Lung (tissue), 12 donors: ENCODE measurements around the gene TICAM1. TPM values are rescaled to one million over a fixed set of nuclear protein-coding genes. Genes with fewer than 3 reads are reported as not detected.
"Not testable (repeated sequence)": the region's sequence is repeated elsewhere in the genome, so short reads cannot be mapped to it uniquely, and the experiment has no call there.

Source experiments
- ATAC-seq: fragments of 200-7000 bp; cut with Tn5 transposase; one replicate; pipeline ENCODE4 v1.9.1; 2020; ENCODE audit warnings: moderate number of reproducible peaks; ENCODE audit not compliant: insufficient read depth, low FRiP score
- DNase-seq, 3 donors: peaks; one replicate each; pipeline ENCODE4 v3.0.0-alpha.2; 2013 to 2017
- H3K27ac ChIP-seq, 2 donors: one replicate each; pipeline ENCODE4 v1.5.1; 2013; ENCODE audit warnings: mild to moderate bottlenecking in 2 of 2, moderate library complexity in 2 of 2, control low read depth in 1 of 2, inconsistent platforms in 1 of 2, low read depth in 1 of 2, low read length in 1 of 2
- H3K27me3 ChIP-seq, 3 donors: one replicate each; pipeline ENCODE4 v1.5.1; 2013; ENCODE audit warnings: low read length in 2 of 3; ENCODE audit not compliant: control insufficient read depth in 3 of 3, insufficient read depth in 3 of 3
- H3K36me3 ChIP-seq, 4 donors: one replicate each; pipeline ENCODE4 v1.5.1; 2013; ENCODE audit warnings: low read length in 4 of 4, mild to moderate bottlenecking in 1 of 4, moderate library complexity in 1 of 4; ENCODE audit not compliant: control insufficient read depth in 4 of 4, insufficient read depth in 4 of 4
- H3K4me1 ChIP-seq, 5 donors: one replicate each; pipeline ENCODE4 v1.5.1; 2013; ENCODE audit warnings: low read length in 5 of 5, mild to moderate bottlenecking in 2 of 5, moderate library complexity in 1 of 5; ENCODE audit not compliant: control insufficient read depth in 5 of 5, insufficient read depth in 5 of 5
- H3K4me3 ChIP-seq: one replicate; pipeline ENCODE4 v1.5.1; 2013; ENCODE audit warnings: mild to moderate bottlenecking, control low read depth, moderate library complexity
- H3K9ac ChIP-seq, 2 donors: one replicate each; pipeline ENCODE4 v1.5.1; 2013; ENCODE audit warnings: low read length in 2 of 2, control low read depth in 1 of 2; ENCODE audit not compliant: insufficient read depth in 1 of 2
- H3K9me3 ChIP-seq, 4 donors: one replicate each; pipeline ENCODE4 v1.5.1; 2013; ENCODE audit warnings: low read length in 3 of 4, mild to moderate bottlenecking in 1 of 4, moderate library complexity in 1 of 4; ENCODE audit not compliant: control insufficient read depth in 4 of 4, insufficient read depth in 3 of 4
- WGBS, 2 donors: extraction: QIAGEN DNeasy Blood & Tissue Kit; methylation state at CpG; one replicate each; pipeline ENCODE4 v1.1.7; 2013; 5-methylcytosine and 5-hydroxymethylcytosine counted together
- polyA plus RNA-seq, 2 donors: library from polyadenylated mRNA; stranded (reverse); fragments of 200-250 nt; gene quantifications; one replicate each; pipeline ENCODE4 v1.2.1, GENCODE V29; 2013
- total RNA-seq, 2 donors: library from RNA; depleted of rRNA in 1 of 2; stranded (reverse); fragments of >200 nt in 1 of 2; gene quantifications; one replicate each; pipeline ENCODE4 v1.2.1, GENCODE V29; 2014 to 2021
- TF ChIP-seq, protein P1 (sequence below): IDR thresholded peaks from 2 replicates; pipeline ENCODE4 v1.5.1; 2012; ENCODE audit warnings: mild to moderate bottlenecking; ENCODE audit errors: control extremely low read depth, extremely low read depth
- donor health status: control.
- donor health status: control.
- donor health status: Bipolar disorder and iron deficiency.
- donor health status: healthy.
- donor health status: DM: yes; HTN: yes; CAD: no.

TICAM1 gene
- total and polyA plus RNA-seq, 4 donors, result 4.5 to 19.7 (median 13.6) TPM

DNA sequence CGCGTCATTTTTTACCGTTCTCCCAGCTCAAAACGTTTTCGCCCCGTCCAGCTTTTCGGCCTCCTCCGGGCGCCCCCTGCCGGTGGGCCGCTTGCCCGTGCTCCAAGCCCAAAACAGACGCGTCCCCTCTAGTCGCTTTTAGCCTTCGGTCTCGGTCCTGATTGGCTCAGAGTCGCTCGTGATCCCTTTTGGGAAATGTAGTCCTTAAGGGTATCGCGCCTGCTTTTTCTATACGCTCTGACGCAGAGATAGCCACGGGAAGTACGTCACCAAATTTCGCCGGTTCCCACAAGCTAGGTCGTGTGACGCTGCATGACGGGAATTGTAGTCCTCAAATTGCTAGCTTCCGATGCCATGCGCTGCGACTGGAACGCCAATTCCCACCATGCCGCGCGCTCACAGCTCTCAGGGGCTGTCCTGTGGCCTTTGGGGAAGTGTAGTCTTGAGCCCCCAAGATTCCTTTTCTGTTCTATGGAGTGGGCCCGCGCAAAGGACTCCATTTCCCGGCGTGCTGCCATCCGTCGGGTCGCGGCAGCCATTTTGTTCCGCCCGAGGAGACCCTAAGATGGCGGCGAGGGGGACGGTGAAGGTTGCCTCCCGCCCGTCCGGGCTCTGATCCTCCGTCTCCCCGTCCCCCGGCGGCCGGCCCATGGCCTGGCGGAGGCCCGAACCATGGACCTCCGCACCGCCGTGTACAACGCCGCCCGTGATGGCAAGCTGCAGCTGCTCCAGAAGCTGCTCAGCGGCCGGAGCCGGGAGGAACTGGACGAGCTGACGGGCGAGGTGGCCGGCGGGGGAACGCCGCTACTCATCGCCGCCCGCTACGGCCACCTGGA, 40.1 kb downstream of the TICAM1 start, which contains the start of gene FEM1A:
TSS of gene FEM1A (plus strand) at position 552 of the 836 bp plus-strand sequence. CDS start at position 673, 121 bp downstream.
- peak within 1 kb of the TSS; percentile 34 to 52 for H3K9ac ChIP-seq
- peaks cover 0 to 22% (median 11%) of the 10 kb centered on the region in 5 donors for H3K4me1 ChIP-seq
- DNase-seq (peak; percentile 100), ATAC-seq (peak; percentile 99)
- H3K4me3 ChIP-seq, result peak within 1 kb of the TSS; percentile 66
- H3K27ac ChIP-seq, result peak within 1 kb of the TSS; percentile 94 to 95
- WGBS, 2 donors, result 0 to 1% methylated on average over 78 to 80 of the region's 80 CpGs
- no peaks in the 10 kb centered on the region for H3K27me3 ChIP-seq
- TF ChIP-seq, protein P1, sequence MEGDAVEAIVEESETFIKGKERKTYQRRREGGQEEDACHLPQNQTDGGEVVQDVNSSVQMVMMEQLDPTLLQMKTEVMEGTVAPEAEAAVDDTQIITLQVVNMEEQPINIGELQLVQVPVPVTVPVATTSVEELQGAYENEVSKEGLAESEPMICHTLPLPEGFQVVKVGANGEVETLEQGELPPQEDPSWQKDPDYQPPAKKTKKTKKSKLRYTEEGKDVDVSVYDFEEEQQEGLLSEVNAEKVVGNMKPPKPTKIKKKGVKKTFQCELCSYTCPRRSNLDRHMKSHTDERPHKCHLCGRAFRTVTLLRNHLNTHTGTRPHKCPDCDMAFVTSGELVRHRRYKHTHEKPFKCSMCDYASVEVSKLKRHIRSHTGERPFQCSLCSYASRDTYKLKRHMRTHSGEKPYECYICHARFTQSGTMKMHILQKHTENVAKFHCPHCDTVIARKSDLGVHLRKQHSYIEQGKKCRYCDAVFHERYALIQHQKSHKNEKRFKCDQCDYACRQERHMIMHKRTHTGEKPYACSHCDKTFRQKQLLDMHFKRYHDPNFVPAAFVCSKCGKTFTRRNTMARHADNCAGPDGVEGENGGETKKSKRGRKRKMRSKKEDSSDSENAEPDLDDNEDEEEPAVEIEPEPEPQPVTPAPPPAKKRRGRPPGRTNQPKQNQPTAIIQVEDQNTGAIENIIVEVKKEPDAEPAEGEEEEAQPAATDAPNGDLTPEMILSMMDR, result peak; percentile 98
- no peaks in the 10 kb centered on the region for H3K9me3 ChIP-seq
- H3K36me3 ChIP-seq, result peaks cover 0 to 18% (median 13%) of the 10 kb centered on the region in 4 donors

DNA sequence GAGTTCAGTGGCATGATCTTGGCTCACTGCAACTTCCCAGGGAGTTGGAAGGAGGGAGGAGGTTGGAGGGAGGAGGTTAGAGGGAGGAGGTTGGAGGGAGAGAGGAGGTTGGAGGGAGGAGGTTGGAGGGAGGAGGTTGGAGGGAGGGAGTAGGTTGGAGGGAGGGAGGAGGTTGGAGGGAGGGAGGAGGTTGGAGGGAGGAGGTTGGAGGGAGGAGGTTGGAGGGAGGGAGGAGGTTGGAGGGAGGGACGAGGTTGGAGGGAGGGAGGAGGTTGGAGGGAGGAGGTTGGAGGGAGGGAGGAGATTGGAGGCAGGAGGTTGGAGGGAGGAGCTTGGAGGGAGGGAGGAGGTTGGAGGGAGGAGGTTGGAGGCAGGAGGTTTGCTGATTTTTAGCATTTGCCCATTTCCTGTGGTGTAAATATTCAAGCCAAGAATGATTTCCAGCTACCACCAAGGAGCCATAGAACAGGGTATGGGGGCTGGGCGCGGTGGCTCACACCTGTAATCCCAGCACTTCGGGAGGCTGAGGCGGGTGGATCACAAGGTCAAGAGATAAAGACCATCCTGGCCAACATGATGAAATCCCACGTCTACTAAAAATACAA, 45.0 kb downstream of the TICAM1 start:
- not testable (repeated sequence) for H3K4me3 ChIP-seq, H3K36me3 ChIP-seq, DNase-seq, H3K9ac ChIP-seq, H3K4me1 ChIP-seq, ATAC-seq, H3K9me3 ChIP-seq, H3K27me3 ChIP-seq, H3K27ac ChIP-seq
- whole genome bisulfite sequencing, 2 donors, result 67 to 72% methylated on average over 6 of the region's 6 CpGs

DNA sequence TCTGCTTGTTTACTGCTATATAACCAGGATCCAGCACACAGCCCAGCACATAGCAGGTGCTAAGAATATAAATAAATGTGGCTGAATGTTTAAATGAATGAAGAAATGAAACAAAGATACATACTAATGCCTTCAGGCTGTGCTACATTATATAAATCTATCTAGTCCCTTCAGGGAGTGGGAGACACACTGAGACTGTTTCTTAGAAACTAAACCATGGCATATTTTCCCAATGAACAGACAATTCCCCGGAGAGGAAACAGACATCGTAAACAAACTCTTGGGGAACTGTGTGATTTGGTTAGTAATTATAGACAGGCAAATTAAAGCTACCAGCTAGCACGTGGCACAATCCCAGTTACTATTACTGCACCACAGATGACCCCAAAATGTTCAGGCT, 49.7 kb downstream of the TICAM1 start:
- H3K4me1 ChIP-seq, result no peaks in the 10 kb centered on the region
- H3K27ac ChIP-seq, result no peak overlapping the region
- peaks cover 0 to 5% (median 0%) of the 10 kb centered on the region in 4 donors for H3K9me3 ChIP-seq
- ATAC-seq, result no peak
- 51 to 54% methylated on average over 3 of the region's 3 CpGs for WGBS, 2 donors
- H3K27me3 ChIP-seq, result peaks cover 0 to 7% (median 3%) of the 10 kb centered on the region in 3 donors
- no peak for DNase-seq
- no peak overlapping the region for H3K4me3 ChIP-seq
- TF ChIP-seq, protein P1, result no peak
- H3K9ac ChIP-seq, result no peak overlapping the region
- no peaks in the 10 kb centered on the region for H3K36me3 ChIP-seq

DNA sequence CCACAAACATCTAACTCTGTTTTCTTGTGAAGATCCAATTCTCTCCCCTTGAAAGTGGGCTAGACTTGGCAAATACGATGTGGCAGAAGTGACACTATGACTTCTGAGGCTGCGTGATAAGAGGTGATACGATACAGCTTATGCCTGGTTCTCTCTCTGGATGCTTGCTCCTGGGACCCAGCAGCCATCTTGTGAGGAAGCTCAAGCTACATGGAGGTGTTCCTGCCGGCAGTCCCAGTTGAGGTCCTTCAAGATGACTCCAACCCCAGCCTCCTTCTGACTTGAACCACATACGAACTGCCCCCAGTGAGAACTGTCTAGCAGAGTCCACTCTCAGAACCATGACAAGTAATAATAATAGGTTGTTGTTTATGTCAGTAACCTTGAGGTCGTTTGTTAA, 50.7 kb downstream of the TICAM1 start:
- Histone ChIP-seq H3K4me1 (no peaks in the 10 kb centered on the region), H3K9ac (no peak overlapping the region), H3K9me3 (peaks cover 0 to 5% (median 0%) of the 10 kb centered on the region in 4 donors), H3K4me3 (no peak overlapping the region), H3K27me3 (peaks cover 0 to 7% (median 3%) of the 10 kb centered on the region in 3 donors), H3K27ac (no peak overlapping the region), H3K36me3 (no peaks in the 10 kb centered on the region)
- no peak for DNase-seq
- ATAC-seq, result no peak
- 83 to 84% methylated on average over 6 of the region's 6 CpGs for WGBS, 2 donors
- TF ChIP-seq, protein P1, result no peak

DNA sequence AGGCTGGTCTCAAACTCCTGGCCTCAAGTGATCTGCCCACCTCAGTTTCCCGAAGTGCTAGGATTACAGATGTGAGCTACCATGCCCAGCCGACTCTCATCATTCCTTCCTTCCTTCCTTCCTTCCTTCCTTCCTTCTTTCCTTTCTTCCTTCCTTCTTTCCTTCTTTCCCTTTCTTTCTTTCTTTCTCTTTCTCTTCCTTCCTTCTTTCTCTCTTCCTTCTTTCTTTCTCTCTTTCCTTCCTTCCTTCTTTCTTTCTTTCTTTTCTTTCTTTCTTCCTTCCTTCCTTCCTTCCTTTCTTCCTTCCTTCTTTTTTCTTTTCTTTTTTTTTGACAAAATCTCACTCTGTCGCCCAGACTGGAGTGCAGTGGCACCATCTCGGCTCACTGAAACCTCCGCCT, 53.4 kb downstream of the TICAM1 start:
- not testable (repeated sequence) for H3K27ac ChIP-seq, H3K36me3 ChIP-seq, H3K9me3 ChIP-seq, H3K4me3 ChIP-seq, H3K27me3 ChIP-seq, H3K4me1 ChIP-seq, ATAC-seq, H3K9ac ChIP-seq, DNase-seq
- 64 to 75% methylated on average over 5 of the region's 5 CpGs for WGBS, 2 donors
